Hindlimb muscle (tissue), 1 donor: ENCODE data around the gene SPTSSB. TPM values are rescaled to one million over a fixed set of nuclear protein-coding genes. Genes with fewer than 3 reads are reported as not detected.

Experiments
- DNase-seq: peaks from one replicate; pipeline ENCODE4 v3.0.0-alpha.2; 2013
- polyA plus RNA-seq: library from polyadenylated mRNA; unstranded; fragments of 120-200 nt; gene quantifications from one replicate; pipeline ENCODE4 v1.2.1, GENCODE V29; 2013; ENCODE audit not compliant: insufficient read length

The SPTSSB gene
- polyA plus RNA-seq = 1.6 TPM

GRCh38 chr3:161371441-161372320 lies at the start of gene SPTSSB:
Gene SPTSSB (minus strand): TSS chr3:161371517. CDS start chr3:161346323, 25,194 bp downstream.
- DNase-seq = peak; percentile 9

GRCh38 chr3:161420746-161421145 lies 49.4 kb upstream of the SPTSSB start:
- DNase-seq = no peak

- no peak for DNase-seq
Measured at GRCh38 chr3:161419555-161420333, 48.4 kb upstream of the SPTSSB start.

- peak; percentile 47 for DNase-seq
Measured at GRCh38 chr3:161415506-161416231, 44.4 kb upstream of the SPTSSB start.

- no peak for DNase-seq
Measured at GRCh38 chr3:161414907-161415306, 43.6 kb upstream of the SPTSSB start.

GRCh38 chr3:161413855-161414210 lies 42.5 kb upstream of the SPTSSB start:
- DNase-seq = no peak

GRCh38 chr3:161413127-161413854 lies 42.0 kb upstream of the SPTSSB start:
- DNase-seq = peak; percentile 45

- no peak for DNase-seq
Measured at GRCh38 chr3:161412123-161412522, 40.8 kb upstream of the SPTSSB start.

- no peak for DNase-seq
Measured at GRCh38 chr3:161409858-161410257, 38.5 kb upstream of the SPTSSB start.

GRCh38 chr3:161409069-161409468 lies 37.8 kb upstream of the SPTSSB start:
- peak; percentile 54 for DNase-seq

- no peak for DNase-seq
Measured at GRCh38 chr3:161406594-161407555, 35.6 kb upstream of the SPTSSB start.

GRCh38 chr3:161405836-161406235 lies 34.5 kb upstream of the SPTSSB start:
- DNase-seq = no peak

GRCh38 chr3:161405087-161405486 lies 33.8 kb upstream of the SPTSSB start:
- DNase-seq = no peak

- DNase-seq = no peak
Measured at GRCh38 chr3:161403251-161403650, 31.9 kb upstream of the SPTSSB start.

- DNase-seq = peak; percentile 40
Measured at GRCh38 chr3:161401389-161401788, 30.1 kb upstream of the SPTSSB start.

- no peak for DNase-seq
Measured at GRCh38 chr3:161400650-161401049, 29.3 kb upstream of the SPTSSB start.

GRCh38 chr3:161395115-161396012 lies 24.0 kb upstream of the SPTSSB start:
- no peak for DNase-seq

- no peak for DNase-seq
Measured at GRCh38 chr3:161393803-161394202, 22.5 kb upstream of the SPTSSB start.

GRCh38 chr3:161393310-161393709 lies 22.0 kb upstream of the SPTSSB start:
- no peak for DNase-seq

- DNase-seq = no peak
Measured at GRCh38 chr3:161392853-161393252, 21.5 kb upstream of the SPTSSB start.
